Measurements from ENCODE around the gene ALKBH3. TPM values are rescaled to one million over a fixed set of nuclear protein-coding genes. Genes with fewer than 3 reads are reported as not detected.

The ALKBH3 gene
- total RNA-seq, 4 donors from 2014 or later: 27.5 to 44.1 (median 42.0) TPM

DNA sequence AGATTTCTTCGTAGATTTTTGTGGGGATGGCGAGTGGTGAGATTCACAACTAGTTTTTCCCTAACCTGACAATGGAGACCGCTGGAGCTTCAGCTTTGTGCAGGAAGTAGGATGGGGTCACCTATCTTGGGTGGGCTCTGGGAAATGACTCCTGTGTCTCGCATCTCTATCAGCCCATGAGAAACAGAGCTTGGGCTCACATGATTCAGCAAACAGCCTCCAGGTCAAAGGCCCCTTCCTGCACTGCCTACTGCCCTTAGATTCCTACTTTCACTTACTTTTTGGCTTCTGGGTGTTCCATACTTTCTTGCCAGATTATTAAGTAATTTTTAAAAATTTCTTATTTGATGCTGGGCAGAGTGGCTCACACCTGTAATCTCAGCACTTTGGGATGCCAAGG, 88.1 kb downstream of the ALKBH3 start:
- Histone ChIP-seq H3K4me1 (no peaks in the 10 kb centered on the region), H3K27ac (no peak overlapping the region), H3K4me3 (no peak overlapping the region), H3K36me3 (no peaks in the 10 kb centered on the region), H3K9me3 (no peaks in the 10 kb centered on the region), H3K27me3 (no peaks in the 10 kb centered on the region)
- TF ChIP-seq, protein P1, sequence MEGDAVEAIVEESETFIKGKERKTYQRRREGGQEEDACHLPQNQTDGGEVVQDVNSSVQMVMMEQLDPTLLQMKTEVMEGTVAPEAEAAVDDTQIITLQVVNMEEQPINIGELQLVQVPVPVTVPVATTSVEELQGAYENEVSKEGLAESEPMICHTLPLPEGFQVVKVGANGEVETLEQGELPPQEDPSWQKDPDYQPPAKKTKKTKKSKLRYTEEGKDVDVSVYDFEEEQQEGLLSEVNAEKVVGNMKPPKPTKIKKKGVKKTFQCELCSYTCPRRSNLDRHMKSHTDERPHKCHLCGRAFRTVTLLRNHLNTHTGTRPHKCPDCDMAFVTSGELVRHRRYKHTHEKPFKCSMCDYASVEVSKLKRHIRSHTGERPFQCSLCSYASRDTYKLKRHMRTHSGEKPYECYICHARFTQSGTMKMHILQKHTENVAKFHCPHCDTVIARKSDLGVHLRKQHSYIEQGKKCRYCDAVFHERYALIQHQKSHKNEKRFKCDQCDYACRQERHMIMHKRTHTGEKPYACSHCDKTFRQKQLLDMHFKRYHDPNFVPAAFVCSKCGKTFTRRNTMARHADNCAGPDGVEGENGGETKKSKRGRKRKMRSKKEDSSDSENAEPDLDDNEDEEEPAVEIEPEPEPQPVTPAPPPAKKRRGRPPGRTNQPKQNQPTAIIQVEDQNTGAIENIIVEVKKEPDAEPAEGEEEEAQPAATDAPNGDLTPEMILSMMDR (IDR thresholded peaks at IDR 0.05 in 4 of 5, conservative IDR thresholded peaks at IDR 0.05 in 1 of 5): no peak
- TF ChIP-seq POLR2A (IDR thresholded peaks at IDR 0.05): no peak
- in situ Hi-C loops (cut with MboI; ENCODE audit: low sequenced_read_pairs in 4 of 4): loop anchor here in 1 of 4 donors (25.0 kb wide), 1 partner anchor 94 kb away; the partner anchor contains the start of gene ACCS
- DNase-seq (no peak), ATAC-seq (no peak)
- intact Hi-C loops (cut with DNase I; ENCODE audit: low total_unique reads): no loop called here

DNA sequence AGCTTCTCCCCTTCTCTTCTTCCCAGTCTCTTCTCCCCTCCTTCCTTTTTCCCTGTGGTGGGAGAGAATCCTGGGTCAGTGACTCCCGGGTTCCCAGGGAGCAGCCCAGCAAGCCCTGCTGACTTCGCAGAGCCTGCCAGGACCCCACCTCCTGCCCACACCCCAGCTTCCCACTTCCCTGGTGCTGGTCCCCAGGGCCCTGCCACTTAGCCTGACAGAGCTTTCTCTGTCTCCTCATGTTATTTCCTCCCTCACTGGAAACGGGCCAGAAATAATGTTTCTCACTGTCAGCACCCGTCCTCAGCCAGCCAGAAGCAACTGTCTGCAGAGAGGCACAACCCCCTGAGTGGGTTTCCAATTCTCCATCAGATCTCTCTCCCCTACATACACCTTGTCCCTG, 88.9 kb downstream of the ALKBH3 start:
- Histone ChIP-seq H3K27ac (no peak overlapping the region), H3K36me3 (no peaks in the 10 kb centered on the region), H3K27me3 (no peaks in the 10 kb centered on the region), H3K4me1 (no peaks in the 10 kb centered on the region), H3K9me3 (no peaks in the 10 kb centered on the region), H3K4me3 (no peak overlapping the region)
- no peak for ATAC-seq
- TF ChIP-seq, protein P1 (IDR thresholded peaks at IDR 0.05 in 4 of 5, conservative IDR thresholded peaks at IDR 0.05 in 1 of 5): no peak
- no peak for TF ChIP-seq POLR2A (IDR thresholded peaks at IDR 0.05)
- intact Hi-C loops (cut with DNase I; ENCODE audit: low total_unique reads): no loop called here
- in situ Hi-C loops (cut with MboI; ENCODE audit: low sequenced_read_pairs in 4 of 4): loop anchor here in 1 of 4 donors (25.0 kb wide), 1 partner anchor 93 kb away; the partner anchor contains the start of gene ACCS
- no peak for DNase-seq

Other genes starting within 250 kb of the ALKBH3 start
- gene HSD17B12, start 200.1 kb upstream of the ALKBH3 start, total RNA-seq: 10 to 100 TPM; 20.5 to 41.1 (median 28.6) TPM
- gene C11orf96, start 61.8 kb downstream of the ALKBH3 start, total RNA-seq: 100 to 1,000 TPM in 1 of 4 donors, 10 to 100 TPM in 3; 22.4 to 220 (median 78.4) TPM
- not detected for gene ACCSL, start 167.2 kb downstream of the ALKBH3 start, total RNA-seq
- 1 to 10 TPM in 2 of 4 donors, under 1 TPM in 2; 0.58 to 4.0 (median 1.8) TPM for gene ACCS, start 185.4 kb downstream of the ALKBH3 start, total RNA-seq
- gene EXT2, start 214.8 kb downstream of the ALKBH3 start, total RNA-seq: 10 to 100 TPM; 20.4 to 24.8 (median 23.1) TPM

Data from gastrocnemius medialis (tissue), 4 donors.